ENCODE measurements around the gene KCNH8.

The KCNH8 gene

GRCh38 chr3:19399836-19400235, 251.5 kb downstream of the KCNH8 start:
- Histone ChIP-seq H3K27ac (no peak overlapping the region), H3K4me1 (no peaks in the 10 kb centered on the region), H3K79me2 (no peaks in the 10 kb centered on the region), H2AFZ (no peak overlapping the region), H3K36me3 (ENCODE audit: control insufficient read depth, insufficient read depth, low read length) (no peaks in the 10 kb centered on the region), H3K9me3 (ENCODE audit: control insufficient read depth, low read length) (no peaks in the 10 kb centered on the region), H3K9ac (no peak overlapping the region), H3K4me2 (ENCODE audit: low read length) (no peak overlapping the region), H3K27me3 (ENCODE audit: control insufficient read depth, insufficient read depth, low read length) (no peaks in the 10 kb centered on the region), H3K4me3 (ENCODE audit: low read depth, low read length) (no peak overlapping the region)
- TF ChIP-seq, protein P1, sequence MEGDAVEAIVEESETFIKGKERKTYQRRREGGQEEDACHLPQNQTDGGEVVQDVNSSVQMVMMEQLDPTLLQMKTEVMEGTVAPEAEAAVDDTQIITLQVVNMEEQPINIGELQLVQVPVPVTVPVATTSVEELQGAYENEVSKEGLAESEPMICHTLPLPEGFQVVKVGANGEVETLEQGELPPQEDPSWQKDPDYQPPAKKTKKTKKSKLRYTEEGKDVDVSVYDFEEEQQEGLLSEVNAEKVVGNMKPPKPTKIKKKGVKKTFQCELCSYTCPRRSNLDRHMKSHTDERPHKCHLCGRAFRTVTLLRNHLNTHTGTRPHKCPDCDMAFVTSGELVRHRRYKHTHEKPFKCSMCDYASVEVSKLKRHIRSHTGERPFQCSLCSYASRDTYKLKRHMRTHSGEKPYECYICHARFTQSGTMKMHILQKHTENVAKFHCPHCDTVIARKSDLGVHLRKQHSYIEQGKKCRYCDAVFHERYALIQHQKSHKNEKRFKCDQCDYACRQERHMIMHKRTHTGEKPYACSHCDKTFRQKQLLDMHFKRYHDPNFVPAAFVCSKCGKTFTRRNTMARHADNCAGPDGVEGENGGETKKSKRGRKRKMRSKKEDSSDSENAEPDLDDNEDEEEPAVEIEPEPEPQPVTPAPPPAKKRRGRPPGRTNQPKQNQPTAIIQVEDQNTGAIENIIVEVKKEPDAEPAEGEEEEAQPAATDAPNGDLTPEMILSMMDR (IDR thresholded peaks at IDR 0.05) = no peak

GRCh38 chr3:19420159-19420558, 271.8 kb downstream of the KCNH8 start:
- no peaks in the 10 kb centered on the region for H3K4me1 ChIP-seq
- H3K4me3 ChIP-seq (ENCODE audit: low read depth, low read length) = no peak overlapping the region
- H3K9ac ChIP-seq = no peak overlapping the region
- no peak overlapping the region for H3K4me2 ChIP-seq (ENCODE audit: low read length)
- no peaks in the 10 kb centered on the region for H3K27me3 ChIP-seq (ENCODE audit: control insufficient read depth, insufficient read depth, low read length)
- TF ChIP-seq, protein P1 (IDR thresholded peaks at IDR 0.05) = no peak
- H3K9me3 ChIP-seq (ENCODE audit: control insufficient read depth, low read length) = no peaks in the 10 kb centered on the region
- H2AFZ ChIP-seq = no peak overlapping the region
- no peaks in the 10 kb centered on the region for H3K36me3 ChIP-seq (ENCODE audit: control insufficient read depth, insufficient read depth, low read length)
- no peaks in the 10 kb centered on the region for H3K79me2 ChIP-seq
- no peak overlapping the region for H3K27ac ChIP-seq

GRCh38 chr3:19425825-19426224, 277.5 kb downstream of the KCNH8 start:
- Histone ChIP-seq H2AFZ (no peak overlapping the region), H3K4me3 (ENCODE audit: low read depth, low read length) (no peak overlapping the region), H3K9ac (no peak overlapping the region), H3K4me2 (ENCODE audit: low read length) (no peak overlapping the region), H3K4me1 (no peaks in the 10 kb centered on the region), H3K27me3 (ENCODE audit: control insufficient read depth, insufficient read depth, low read length) (no peaks in the 10 kb centered on the region), H3K27ac (no peak overlapping the region), H3K79me2 (no peaks in the 10 kb centered on the region), H3K9me3 (ENCODE audit: control insufficient read depth, low read length) (no peaks in the 10 kb centered on the region), H3K36me3 (ENCODE audit: control insufficient read depth, insufficient read depth, low read length) (no peaks in the 10 kb centered on the region)
- TF ChIP-seq, protein P1 (IDR thresholded peaks at IDR 0.05) = no peak

- Histone ChIP-seq H3K27me3 (ENCODE audit: control insufficient read depth, insufficient read depth, low read length) (no peaks in the 10 kb centered on the region), H3K4me3 (ENCODE audit: low read depth, low read length) (no peak overlapping the region), H3K9ac (no peak overlapping the region), H3K27ac (no peak overlapping the region), H3K79me2 (no peaks in the 10 kb centered on the region), H3K4me1 (no peaks in the 10 kb centered on the region), H3K4me2 (ENCODE audit: low read length) (no peak overlapping the region), H2AFZ (no peak overlapping the region), H3K9me3 (ENCODE audit: control insufficient read depth, low read length) (no peaks in the 10 kb centered on the region), H3K36me3 (ENCODE audit: control insufficient read depth, insufficient read depth, low read length) (no peaks in the 10 kb centered on the region)
- TF ChIP-seq, protein P1 (IDR thresholded peaks at IDR 0.05) = no peak
These were observed 279.3 kb downstream of the KCNH8 start for GRCh38 chr3:19427422-19428149.

GRCh38 chr3:19428729-19429128, 280.4 kb downstream of the KCNH8 start:
- TF ChIP-seq, protein P1 (IDR thresholded peaks at IDR 0.05) = no peak
- H3K9ac ChIP-seq = no peak overlapping the region

More at GRCh38 chr3:19428729-19429128, 280.4 kb downstream of the KCNH8 start:
- H3K79me2 ChIP-seq = no peaks in the 10 kb centered on the region
- no peak overlapping the region for H3K27ac ChIP-seq
- no peaks in the 10 kb centered on the region for H3K36me3 ChIP-seq (ENCODE audit: control insufficient read depth, insufficient read depth, low read length)
- H3K4me2 ChIP-seq (ENCODE audit: low read length) = no peak overlapping the region
- H2AFZ ChIP-seq = no peak overlapping the region
- H3K27me3 ChIP-seq (ENCODE audit: control insufficient read depth, insufficient read depth, low read length) = no peaks in the 10 kb centered on the region
- no peaks in the 10 kb centered on the region for H3K9me3 ChIP-seq (ENCODE audit: control insufficient read depth, low read length)
- H3K4me1 ChIP-seq = no peaks in the 10 kb centered on the region
- H3K4me3 ChIP-seq (ENCODE audit: low read depth, low read length) = no peak overlapping the region

Measured in parathyroid adenoma (tissue), 2 donors.